ENCODE data around the gene CEP112.
"Not testable (repeated sequence)": the region's sequence is repeated elsewhere in the genome, so short reads cannot be mapped to it uniquely, and the experiment has no call there.

Gene CEP112

GRCh38 chr17:66149562-66149961, 42.4 kb downstream of the CEP112 start:
- no peak for DNase-seq

GRCh38 chr17:66146394-66146793, 45.5 kb downstream of the CEP112 start:
- no peak for DNase-seq

GRCh38 chr17:66143657-66144282, 48.2 kb downstream of the CEP112 start:
- no peak for DNase-seq

- no peak for DNase-seq
Observed at GRCh38 chr17:66142428-66142827, 49.5 kb downstream of the CEP112 start.

GRCh38 chr17:66138120-66138519, 53.8 kb downstream of the CEP112 start:
- DNase-seq = no peak

- no peak for DNase-seq
Observed at GRCh38 chr17:66135896-66136295, 56.0 kb downstream of the CEP112 start.

- no peak for DNase-seq
Observed at GRCh38 chr17:66135219-66135618, 56.7 kb downstream of the CEP112 start.

- no peak for DNase-seq
Observed at GRCh38 chr17:66129759-66130158, 62.2 kb downstream of the CEP112 start.

- no peak for DNase-seq
Observed at GRCh38 chr17:66126231-66126630, 65.7 kb downstream of the CEP112 start.

DNA sequence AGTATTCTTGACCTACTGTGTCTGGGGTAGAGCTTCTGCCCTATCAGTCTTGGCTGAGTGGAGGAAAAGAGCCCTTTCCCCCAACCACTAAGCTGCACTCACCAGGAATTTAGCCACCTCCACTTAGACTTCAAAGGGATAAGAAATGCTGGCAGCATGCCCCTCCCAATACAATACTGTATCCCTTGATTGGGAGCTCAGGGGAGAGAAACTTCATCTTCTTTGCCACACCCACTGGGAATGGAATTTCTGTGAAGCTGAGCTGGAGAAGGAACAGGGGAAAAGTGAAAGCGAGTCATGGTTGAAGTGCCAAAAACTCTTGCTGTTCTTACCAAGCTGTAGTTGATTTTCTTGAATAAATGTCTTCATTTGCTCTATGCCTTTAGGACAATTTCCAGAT, 68.8 kb downstream of the CEP112 start:
- no peak for DNase-seq

DNA sequence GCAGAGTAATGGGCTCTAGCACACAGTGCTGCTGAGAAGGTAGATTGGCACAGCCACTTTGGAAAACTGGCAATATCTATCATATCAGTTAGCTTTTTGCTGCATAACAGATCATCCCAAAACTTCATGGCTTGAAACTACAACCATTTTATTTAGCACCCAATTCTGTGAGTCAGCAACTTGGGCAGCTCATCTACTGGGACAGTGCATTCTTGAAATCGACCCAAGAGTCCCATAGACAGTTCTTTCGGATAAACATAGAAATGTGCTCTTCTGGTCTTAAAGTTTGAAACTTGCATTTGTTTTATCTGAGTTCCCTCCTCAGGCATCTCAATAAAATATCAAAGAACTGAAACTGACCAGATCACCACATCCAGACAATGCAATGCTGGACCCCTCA, 76.7 kb downstream of the CEP112 start:
- no peak for DNase-seq

DNA sequence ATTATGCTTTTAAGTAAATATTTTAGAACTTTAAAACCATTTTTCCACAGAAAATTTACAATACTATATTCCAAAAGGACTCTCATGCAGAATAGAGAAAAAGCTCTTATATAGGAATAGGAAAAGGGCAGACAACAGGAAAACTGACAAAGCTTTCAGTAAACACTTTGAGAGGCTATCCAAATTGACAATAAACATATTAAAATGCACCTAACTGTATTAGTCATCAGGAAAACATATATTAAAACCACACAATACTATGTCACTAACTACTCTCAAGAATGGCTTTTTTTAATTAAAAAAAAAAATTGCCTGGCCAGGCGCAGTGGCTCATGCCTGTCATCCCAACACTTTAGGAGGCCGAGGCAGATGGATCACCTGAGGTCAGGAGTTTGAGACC, 77.3 kb downstream of the CEP112 start:
- DNase-seq = no peak

DNA sequence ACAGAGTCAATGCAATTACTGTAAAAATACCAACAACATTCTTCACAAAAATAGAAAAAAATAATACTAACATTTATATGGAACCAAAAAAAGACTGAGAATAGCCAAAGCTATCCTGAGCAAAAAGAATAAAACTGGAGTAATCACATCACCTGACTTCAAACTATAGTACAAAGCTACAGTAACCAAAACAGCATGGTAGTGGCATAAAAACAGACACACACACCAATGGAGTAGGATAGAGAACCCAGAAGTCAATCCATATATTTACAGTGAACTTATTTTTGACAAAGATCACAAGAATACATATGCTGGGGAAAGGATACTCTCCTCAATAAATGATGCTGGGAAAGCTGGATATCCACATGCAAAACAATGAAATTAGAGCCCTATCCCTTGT, 84.2 kb downstream of the CEP112 start:
- DNase-seq = no peak

DNA sequence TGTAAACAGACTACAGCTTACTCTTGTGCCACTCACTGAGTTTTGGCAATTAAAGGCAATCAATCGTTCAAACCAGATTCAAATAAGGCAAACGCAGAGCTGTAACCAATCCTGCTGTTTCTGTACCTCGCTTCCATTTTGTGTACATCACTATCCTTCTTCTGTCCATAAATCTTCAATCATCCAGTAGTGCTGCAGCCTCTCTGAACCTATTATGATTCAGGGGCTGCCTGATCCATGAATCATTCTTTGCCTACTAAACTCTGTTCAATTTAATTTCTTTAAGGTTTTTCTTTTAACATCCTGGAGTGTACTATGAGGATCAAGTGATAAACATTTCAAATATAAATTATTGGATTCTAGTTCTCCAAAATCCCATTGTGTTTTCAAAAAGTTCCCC, 93.9 kb downstream of the CEP112 start:
- no peak for DNase-seq

DNA sequence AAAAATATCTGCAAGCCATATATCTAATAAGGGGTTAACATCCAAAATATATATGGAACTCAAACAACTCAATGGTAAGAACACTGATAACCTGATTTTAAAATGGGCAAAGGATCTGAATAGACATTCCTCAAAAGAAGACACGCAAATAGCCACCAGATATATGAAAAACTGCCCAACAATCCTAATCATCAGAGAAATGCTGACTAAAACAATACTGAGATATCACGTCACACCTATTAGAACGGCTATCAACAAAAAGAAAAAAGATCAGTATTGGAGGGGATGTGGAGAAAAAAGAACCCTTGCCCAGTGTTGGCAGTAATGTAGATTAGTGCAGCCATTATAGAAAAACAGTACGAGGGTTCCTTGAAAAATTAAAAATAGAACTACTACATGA, 97.2 kb downstream of the CEP112 start:
- no peak for DNase-seq

DNA sequence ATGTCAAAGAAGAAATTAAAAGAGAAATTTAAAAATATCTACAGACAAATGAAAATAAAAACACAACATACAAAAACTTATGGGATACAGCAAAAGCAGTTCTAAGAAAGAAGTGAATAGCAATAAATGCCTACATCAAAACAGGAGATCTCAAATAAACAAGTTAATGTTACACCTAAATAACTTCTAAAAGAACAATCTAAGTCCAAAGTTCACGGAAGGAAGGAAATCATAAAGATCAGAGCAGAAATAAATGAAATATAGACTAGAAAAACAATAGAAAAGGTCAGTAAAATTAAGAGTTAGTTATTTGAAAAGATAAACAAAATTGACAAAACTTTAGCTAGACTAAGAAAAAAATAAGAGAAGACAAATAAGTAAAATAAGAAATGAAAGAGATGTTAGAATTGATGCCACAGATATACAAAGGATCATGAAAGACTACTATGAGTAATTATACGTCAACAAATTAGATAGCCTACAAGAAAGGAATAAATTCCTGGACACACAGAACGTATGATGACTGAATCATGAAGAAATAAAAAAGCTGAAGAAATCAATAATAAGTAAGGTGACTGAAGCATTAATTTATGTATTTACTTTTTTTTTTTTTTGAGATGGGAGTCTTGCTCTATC, 100.4 kb downstream of the CEP112 start:
- no peak for DNase-seq

GRCh38 chr17:66089764-66090163, 102.2 kb downstream of the CEP112 start:
- DNase-seq = no peak

- DNase-seq = no peak
Observed at GRCh38 chr17:66088173-66088572, 103.8 kb downstream of the CEP112 start.

DNA sequence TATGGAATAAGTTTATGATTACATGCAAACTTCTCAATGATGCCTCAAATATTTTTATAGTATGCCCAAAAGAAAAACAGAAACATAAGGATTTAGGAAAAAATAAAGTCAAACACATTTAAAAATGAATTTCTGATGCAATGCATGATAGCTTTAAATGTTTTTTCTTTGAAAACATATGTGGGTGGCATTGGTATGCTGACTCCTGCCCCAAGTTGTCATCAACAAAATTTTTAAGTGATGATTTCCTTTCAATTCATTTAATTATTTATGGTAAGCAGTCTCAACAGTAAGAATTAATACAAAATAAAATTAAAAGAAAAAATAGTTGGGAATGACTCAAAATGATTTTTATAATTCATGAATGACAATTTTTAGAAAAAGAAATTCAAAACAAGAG, 104.9 kb downstream of the CEP112 start:
- no peak for DNase-seq

DNA sequence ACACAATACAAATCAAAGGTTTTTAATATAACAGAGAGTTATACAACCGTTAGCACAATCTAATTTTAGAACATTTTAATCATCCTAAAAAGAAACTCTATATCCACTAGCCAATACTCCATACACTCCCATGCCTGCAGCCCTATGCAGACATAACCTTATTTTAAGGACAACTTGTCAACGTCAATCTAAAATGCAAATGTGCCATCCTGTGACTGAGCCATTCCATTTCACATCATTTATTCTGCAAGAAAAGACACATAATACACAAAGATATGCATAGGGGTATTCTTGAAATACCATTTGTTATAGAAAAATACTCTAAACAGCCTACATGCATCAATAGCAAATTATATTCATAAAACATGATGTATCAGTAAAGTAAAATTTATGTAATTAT, 106.7 kb downstream of the CEP112 start:
- no peak for DNase-seq

DNA sequence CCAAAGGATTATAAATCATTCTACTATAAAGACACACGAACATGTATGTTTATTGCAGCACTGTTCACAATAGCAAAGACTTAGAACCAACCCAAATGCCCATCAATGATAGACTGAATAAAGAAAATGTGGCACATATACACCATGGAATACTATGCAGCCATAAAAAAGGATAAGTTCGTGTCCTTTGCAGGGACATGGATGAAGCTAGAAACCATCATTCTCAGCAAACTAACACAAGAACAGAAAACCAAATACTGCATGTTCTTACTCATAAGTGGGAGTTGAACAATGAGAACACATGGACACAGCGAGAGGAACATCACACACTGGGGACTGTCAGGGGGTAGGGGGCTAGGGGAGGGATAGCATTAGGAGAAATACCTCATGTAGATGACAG, 111.3 kb downstream of the CEP112 start:
- not testable (repeated sequence) for DNase-seq

- DNase-seq = no peak
Observed at GRCh38 chr17:66076546-66077190, 115.3 kb downstream of the CEP112 start.

GRCh38 chr17:66073384-66073783, 118.5 kb downstream of the CEP112 start:
- DNase-seq = no peak

- no peak for DNase-seq
Observed at GRCh38 chr17:66063686-66064085, 128.2 kb downstream of the CEP112 start.

DNA sequence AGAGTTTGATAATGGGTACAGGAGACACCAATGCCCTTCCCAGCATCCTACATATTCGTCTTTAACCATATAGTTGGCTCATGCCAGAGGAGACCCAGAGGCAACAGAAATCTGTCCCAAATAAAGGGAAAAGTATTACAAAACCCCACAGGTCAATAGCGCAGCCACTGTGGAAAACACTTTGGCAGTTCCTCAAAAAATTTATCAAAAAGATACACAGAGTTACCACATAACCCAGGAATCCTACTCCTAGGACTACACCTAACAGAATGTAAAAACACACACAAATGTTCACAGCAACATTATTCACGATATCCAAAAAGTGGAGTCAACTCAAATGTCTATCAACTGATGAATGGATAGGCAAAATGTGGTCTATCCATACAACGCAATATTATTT, 135.8 kb downstream of the CEP112 start:
- no peak for DNase-seq

Data from CD4-positive, alpha-beta T cell treated with Interleukin-15 for 1 hour (primary cell).